Posterior cingulate gyrus (tissue), 11 donors: Measurements from ENCODE around the gene NCOA7.
"Not testable (repeated sequence)": the region's sequence is repeated elsewhere in the genome, so short reads cannot be mapped to it uniquely, and the experiment has no call there.

Experiments used
- DNase-seq, 10 donors: peaks; one replicate each; pipeline versions ENCODE4 v3.0.0 to v3.0.0-alpha.2; 2020 to 2021; ENCODE audit warnings: mixed read lengths in 3 of 10
- intact Hi-C: fragments of 100-400 bp; cut with DNase I; formaldehyde crosslinking; loops from one replicate; pipeline ENCODE4 v1.15.1; 2023

The NCOA7 gene

DNA sequence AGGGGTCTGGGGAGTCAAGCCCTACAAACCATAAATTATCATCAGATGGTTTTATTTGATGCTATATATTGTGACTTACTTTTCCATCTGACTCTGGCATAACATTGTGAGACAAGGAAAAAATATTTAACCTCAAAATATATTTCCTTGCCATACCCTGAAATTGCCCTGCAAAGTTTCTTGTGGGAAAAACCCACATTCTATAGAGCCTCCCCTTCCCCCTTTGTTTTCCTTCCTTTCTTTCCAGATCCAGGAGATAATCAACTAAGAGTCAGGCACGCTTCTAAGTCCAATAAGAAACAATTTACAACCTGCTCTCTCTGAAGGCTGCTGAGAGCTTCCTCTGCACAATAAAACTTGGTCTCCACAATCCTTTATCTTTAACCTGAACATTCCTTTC is 148.3 kb downstream of the NCOA7 start:
- intact Hi-C loops, result no loop called here
- DNase-seq, result no peak

DNA sequence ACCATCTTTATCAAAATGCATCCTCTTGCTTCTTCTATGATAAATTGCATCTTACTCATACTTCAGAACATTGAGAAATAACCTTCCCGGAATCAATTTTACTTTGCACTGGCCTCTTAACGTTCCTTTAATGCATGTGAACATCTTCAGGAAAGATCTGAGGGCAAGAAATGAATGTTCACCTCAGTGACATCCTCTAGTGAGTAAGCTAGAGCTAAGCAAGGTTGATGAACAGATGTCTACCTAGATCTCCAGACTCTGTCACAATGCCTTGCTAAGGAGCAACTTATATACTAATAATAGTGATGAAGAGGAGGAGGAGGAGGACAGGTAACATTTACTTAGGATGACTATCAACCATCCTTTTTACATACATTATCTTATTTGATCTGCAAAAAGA is 149.0 kb downstream of the NCOA7 start:
- intact Hi-C loops, result no loop called here
- no peak for DNase-seq

- intact Hi-C loops, result no loop called here
- DNase-seq, result no peak
These were observed 149.7 kb downstream of the NCOA7 start for GRCh38 chr6:125940247-125941041.

- intact Hi-C loops, result no loop called here
- DNase-seq, result no peak
These were observed 152.1 kb downstream of the NCOA7 start for GRCh38 chr6:125942672-125943527.

DNA sequence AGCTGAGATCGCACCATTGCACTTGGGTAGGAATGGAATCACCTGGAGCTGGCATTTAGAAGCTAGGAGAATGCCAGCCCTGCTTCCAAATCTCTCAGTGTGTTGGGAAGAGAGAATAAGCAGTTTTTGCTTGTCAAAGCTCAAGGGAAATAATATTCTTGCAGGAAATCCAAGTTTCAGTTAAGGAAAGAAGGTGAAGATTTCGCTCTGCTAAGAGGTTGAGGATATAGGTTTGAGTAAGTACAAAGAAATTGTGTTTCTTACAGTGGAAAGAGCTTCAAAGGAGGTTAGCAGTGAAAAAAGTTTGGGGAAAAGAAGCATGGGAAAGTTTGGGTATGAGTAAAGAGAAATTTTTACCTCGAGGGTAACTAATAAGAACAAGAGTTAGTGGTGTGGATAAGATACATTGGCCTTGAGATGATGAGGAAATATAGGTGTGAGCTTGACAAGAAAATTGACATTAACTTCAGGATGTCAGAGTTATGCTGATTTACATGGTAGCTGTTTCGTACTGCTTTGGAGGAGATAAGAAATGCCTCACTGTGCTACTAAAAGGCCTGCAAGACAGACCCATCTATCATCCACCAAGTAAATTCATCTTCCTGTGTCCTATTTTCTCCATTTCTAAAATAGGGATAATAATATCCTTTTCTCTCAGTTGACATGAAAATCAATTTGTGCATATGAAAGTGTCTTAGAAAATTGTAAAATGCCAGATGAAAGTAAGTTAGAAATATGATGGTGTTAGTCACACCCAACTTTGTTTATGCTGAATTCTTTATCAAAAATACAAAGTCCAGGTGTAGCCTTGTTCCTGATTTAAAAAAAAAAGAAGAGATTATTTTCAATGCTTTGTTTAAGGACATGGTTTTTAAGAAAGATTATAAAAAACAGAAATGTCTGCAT is 153.0 kb downstream of the NCOA7 start:
- DNase-seq, result no peak
- intact Hi-C loops, result no loop called here

DNA sequence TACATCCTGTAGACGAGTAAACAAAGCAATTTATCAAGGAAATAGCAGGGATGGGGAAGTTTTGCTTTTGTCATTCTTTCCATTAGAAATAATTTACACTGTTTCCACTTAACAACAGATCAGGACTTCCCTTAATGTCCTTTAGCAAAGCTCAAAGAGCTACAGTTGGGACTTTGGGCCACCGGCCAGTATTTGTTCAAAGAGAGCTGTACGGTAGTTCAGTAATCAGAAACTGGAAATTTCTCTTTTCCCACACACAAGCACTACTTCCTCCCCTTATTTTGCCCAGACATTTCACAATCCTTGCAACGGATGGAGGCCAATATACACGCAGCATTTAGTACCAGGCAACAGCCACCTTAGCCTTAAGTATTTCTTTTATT is 153.7 kb downstream of the NCOA7 start:
- peak in 6 of 10 donors; percentile 20 to 83 (median 48) for DNase-seq
- intact Hi-C loops, result no loop called here

- DNase-seq, result no peak
- intact Hi-C loops, result no loop called here
These were observed 154.1 kb downstream of the NCOA7 start for GRCh38 chr6:125944896-125945295.

DNA sequence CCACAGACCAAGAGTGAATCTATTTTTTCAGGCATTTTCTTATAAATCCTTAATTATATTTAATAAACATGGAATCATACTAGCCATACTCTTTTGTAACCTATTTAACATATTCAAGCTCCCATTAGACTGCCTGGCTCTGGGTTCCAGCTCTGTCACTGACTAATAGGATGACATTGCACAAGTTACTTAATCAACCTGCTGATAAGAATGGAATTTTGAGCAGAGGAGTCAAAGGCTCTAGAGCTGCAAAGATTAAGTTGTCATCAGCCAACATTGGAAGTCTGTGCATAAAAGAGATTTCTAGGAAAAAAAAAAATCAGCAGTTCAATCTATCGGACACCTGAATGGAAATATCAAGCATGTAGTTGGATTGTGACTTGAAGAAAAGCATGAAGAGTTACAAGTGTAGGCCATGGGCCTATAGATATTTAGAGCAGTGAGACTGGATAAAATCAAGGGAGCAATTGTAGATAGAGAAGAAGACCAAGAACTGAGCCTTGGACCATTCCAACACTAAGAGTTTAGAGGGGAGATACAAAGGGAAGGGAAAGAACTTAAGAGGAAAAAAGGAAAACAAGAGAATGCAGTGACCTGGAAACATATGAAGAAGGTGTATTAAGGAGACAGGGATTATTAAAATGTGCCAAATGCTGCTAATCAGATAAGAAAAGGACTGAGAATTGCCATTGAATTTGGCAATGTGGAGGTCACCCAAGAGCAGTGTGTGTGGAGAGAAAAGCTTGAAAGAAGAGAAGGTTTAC is 154.8 kb downstream of the NCOA7 start:
- intact Hi-C loops, result no loop called here
- no peak for DNase-seq

DNA sequence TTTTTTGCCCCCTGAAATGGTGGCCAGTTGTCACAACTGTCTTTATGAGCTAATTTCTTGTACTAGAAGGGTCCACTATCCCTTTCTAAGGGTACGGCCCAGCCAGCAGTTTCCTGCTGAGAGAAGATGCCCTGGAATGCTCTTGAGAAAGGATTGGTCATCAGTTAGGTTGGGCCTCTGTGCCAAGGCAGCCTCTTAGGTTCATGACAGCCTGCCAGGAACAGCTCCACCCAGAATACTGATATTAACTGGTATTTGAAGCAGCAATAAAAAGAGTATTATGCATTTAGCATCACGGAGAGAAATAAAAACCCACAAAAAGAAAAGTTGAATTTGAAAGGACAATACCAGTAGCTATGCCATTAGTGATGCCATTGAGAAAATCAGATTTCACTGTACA is 156.9 kb downstream of the NCOA7 start:
- no peak for DNase-seq
- intact Hi-C loops, result no loop called here

- DNase-seq, result no peak
- intact Hi-C loops, result no loop called here
These were observed 157.7 kb downstream of the NCOA7 start for GRCh38 chr6:125948455-125948854.

DNA sequence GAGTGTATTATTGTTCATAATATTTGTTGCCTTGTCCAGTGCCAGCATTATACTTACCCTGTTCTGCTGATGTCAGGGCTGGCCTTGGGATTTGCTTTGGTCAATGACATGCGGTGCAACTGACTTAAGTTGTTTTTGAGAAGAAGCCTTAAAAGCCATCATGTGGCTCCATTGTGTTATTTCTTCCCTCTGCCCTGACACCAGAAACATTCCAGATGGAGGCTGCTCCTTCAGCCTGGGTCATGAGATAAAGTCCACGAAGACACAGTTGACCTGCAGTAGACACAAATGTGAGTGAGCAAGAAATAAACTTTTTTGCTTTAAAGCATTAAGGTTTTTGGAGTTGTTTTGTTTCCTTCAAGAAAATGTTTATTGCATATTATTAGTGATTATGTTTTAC is 158.3 kb downstream of the NCOA7 start:
- no peak for DNase-seq
- intact Hi-C loops, result no loop called here

- intact Hi-C loops, result no loop called here
- no peak for DNase-seq
These were observed 159.5 kb downstream of the NCOA7 start for GRCh38 chr6:125950293-125950692.

GRCh38 chr6:125950716-125951115 is 160.0 kb downstream of the NCOA7 start:
- DNase-seq, result not testable (repeated sequence)

DNA sequence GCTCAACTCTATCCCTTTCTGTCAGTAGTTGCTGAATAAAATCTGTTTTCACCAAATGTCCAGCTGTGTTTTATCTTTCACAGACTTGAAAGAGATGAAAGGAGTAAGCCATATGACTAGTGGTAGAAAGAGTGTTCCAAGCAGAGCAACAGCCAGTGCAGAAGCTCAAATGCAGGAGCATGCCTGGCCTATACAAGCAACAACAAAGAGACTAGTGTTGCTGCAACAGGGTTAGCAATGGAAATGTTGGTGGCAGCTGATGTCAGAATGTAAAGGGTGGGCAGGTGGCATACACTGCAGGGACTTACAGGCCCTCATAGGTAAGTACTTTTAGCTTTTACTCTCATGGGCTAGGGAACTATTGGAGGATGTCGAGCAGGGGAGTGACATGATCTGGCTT is 160.6 kb downstream of the NCOA7 start:
- no peak for DNase-seq
- intact Hi-C loops, result no loop called here

More at GRCh38 chr6:125950716-125951115, 160.0 kb downstream of the NCOA7 start:
- intact Hi-C loops, result not testable (repeated sequence)

- DNase-seq, result peak in 1 of 10 donors; percentile 76
- intact Hi-C loops, result no loop called here
These were observed 162.2 kb downstream of the NCOA7 start for GRCh38 chr6:125952764-125953501.

GRCh38 chr6:125953502-125953875 is 162.7 kb downstream of the NCOA7 start:
- DNase-seq, result no peak
- intact Hi-C loops, result no loop called here

DNA sequence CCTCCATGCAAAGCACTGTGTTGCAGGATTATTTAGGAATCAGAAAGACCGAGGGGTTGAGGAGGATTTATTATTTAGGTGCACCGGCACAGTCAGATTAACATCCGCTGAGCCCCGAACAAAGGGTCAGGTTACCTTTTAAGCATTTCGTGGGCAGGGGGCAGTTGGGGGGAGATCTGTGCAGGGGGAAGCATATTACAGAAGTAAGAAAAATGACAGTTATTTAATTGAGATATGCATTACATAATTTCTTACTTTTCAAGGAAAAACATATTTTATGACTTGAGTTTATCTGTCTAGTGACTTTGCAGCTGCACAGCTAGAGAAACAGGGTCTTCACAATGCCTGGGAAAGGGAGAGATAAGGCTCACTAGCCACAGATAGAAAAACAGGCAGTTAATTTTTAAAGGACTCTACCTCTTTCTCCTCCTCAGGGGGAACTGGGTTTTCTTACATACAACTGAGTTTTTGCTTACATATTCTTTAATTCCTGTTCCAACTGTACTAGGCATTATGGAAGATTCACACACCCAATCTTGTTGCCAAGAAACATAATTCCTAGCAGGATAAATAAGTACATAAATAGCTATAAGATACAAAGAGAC is 164.1 kb downstream of the NCOA7 start:
- DNase-seq, result no peak
- intact Hi-C loops, result loop anchor here (5.0 kb wide), 1 partner anchor 98 kb away; no protein-coding TSS in a partner anchor

DNA sequence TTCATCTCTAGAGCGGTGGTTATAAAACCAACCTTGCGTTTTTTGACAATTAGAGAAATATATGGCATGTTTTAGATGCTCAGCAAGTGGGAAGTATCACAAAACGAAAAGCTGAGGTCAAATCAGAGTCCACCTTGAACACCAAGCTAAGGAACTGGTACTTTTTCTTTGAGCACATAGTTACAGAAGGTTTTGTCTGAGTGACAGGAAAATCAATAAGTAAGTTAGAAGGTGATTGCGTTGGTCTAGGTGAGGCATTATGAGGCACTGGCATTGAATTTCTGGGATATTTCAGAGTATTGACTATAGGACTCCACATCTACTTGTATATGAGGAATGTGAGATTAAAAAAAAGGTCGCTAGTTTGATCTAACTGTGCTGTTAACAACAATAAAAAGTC is 165.2 kb downstream of the NCOA7 start:
- intact Hi-C loops, result loop anchor here (2.0 to 5.0 kb wide), 2 partner anchors 99 to 175 kb away; no protein-coding TSS in a partner anchor

More for the DNA sequence above, 165.2 kb downstream of the NCOA7 start:
- DNase-seq, result no peak
